Measurements from ENCODE around the gene HGFAC. TPM values are rescaled to one million over a fixed set of nuclear protein-coding genes. Genes with fewer than 3 reads are reported as not detected.

HGFAC gene
- total and polyA plus RNA-seq, 10 of the 15 experiments (the other 5 are each of a cell fraction or from before 2014, with no cell fraction given): 0.38 TPM; not detected in 9

DNA sequence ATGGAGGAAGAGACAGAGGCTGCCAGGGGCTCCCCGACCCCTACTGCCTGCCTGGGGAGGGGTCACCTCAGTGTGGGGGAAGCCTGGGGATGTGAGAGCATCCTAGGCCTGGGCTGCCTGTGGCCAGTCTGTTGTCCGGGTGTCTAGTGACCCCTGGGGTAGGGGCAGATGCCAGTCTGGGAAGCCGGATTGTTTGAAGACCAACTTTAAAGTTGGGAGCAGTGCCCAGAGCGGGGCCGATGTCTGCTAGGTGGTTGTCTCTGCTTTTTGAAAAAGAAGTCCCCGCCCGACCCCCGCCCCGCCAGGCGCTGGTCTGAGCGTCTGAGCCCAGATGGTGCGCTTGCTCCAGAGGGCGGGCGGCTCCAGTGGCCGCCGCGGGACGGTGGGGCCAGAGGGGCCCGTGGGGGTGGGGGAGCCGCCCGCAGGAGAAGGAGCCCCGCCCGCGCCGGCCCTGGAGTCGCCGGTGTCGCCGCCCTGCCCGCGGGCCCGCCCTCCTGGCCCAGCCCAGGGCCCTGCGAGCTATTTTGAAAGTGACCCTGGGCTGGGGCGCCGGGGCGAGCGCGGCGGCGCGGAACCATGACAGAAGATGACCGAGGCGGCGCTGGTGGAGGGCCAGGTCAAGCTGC, 21.1 kb downstream of the HGFAC start, which contains the start of gene DOK7:
DOK7 (plus strand) TSS at position 517 of the 626 bp plus-strand sequence; CDS start at position 587, 70 bp downstream.
- no peak within 1 kb of the TSS for H2AFZ ChIP-seq (ENCODE audit: control insufficient read depth, low read depth, low read length)
- ChIA-PET CTCF (no interaction called here), POLR2A (no interaction called here), RAD21 (ENCODE audit: unreplicated experiment) (no interaction called here), SMC1A (ENCODE audit: uncharacterized antibody, unreplicated experiment) (no interaction called here)
- H3K9ac ChIP-seq (ENCODE audit: control insufficient read depth, insufficient read depth, low read length): no peak within 1 kb of the TSS
- H3K79me2 ChIP-seq (ENCODE audit: control insufficient read depth, insufficient read depth, low read length): no peaks in the 10 kb centered on the region
- no TSS peak for BruUV-seq (replicated peaks)
- H3K27me3 ChIP-seq (replicated peaks in 1 of 2; ENCODE audit: control insufficient read depth in 2 of 2, insufficient read depth in 2 of 2, low read length in 1 of 2): peaks cover 0 to 5% of the 10 kb centered on the region in 2 experiments; a peak in 2 of 4 replicates
- in situ Hi-C loops (cut with MboI) (no loop called here), intact Hi-C loops (cut with micrococcal nuclease; ENCODE audit: unreplicated experiment) (no loop called here)
- FAIRE-seq (no peak), DNase-seq (ENCODE audit: low read depth, low spot score) (no peak), ATAC-seq (peak; percentile 56)
- H3K36me3 ChIP-seq (ENCODE audit: control insufficient read depth in 2 of 2, insufficient read depth in 2 of 2, low read length in 1 of 2): no peaks in the 10 kb centered on the region
- H4K20me1 ChIP-seq (ENCODE audit: control insufficient read depth, insufficient read depth): no peaks in the 10 kb centered on the region
- no peak within 1 kb of the TSS for H3K4me2 ChIP-seq (ENCODE audit: control insufficient read depth, insufficient read depth)
- WGBS (ENCODE audit: insufficient coverage, insufficient replicate concordance, low lambda C conversion rate, missing lambda C conversion rate): 47% methylated on average over 10 of the region's 44 CpGs
- no peaks in the 10 kb centered on the region for H3K4me1 ChIP-seq (ENCODE audit: control insufficient read depth, insufficient read depth, low read length)
- H3K9me3 ChIP-seq (replicated peaks; ENCODE audit: control insufficient read depth, insufficient read depth, low read length): no peaks in the 10 kb centered on the region
- H3K4me3 ChIP-seq: no peak within 1 kb of the TSS
- no peak within 1 kb of the TSS for H3K27ac ChIP-seq (ENCODE audit: control insufficient read depth, insufficient read depth)
- TF ChIP-seq STAT3 (IDR thresholded peaks at IDR 0.05; ENCODE audit: low read depth, low read length) (no peak), BHLHE40 (IDR thresholded peaks at IDR 0.05; ENCODE audit: borderline replicate concordance in 1 of 2, low read depth in 2 of 2, low read length in 1 of 2) (no peak)

DNA sequence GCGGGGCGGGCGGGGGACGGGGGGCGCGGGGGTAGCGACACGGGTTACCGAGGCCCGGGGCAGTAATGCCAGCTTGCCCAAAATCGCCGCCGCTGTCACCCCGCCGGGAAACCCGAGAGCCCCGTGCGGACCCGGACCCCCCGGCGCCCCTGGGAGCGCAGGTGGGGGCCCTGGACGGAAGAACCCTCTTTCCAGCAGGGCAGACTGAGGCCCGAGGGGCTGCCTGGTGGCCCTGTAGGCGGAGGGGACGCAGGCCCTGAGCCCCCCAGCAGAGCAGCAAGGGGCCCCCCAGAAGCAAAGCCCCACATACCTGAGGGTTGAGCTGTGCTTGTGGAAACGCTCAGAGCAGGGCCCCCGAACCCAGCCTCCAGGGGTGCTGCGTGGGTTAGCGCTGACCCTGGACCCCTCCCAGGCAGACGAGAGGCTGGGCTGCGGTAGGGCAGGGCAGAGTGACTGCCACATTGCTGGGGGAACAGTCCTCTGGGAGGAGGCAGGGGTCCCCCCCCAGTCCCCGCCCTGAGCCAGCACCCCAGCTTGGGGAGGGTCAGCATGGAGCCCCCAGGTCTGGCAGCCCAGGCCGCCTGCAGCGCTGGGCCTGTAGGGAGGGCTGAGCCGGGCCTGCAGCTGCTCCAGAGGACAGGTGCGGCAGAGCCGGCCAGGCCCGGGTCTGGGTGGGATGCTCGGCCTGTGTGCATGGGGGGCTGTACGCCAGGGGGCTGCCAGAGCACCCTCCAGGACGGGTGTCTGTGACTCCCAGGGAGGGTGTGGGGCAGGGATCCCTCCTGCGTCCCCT, 22.0 kb downstream of the HGFAC start:
- FAIRE-seq: no peak
- no peaks in the 10 kb centered on the region for H4K20me1 ChIP-seq (ENCODE audit: control insufficient read depth, insufficient read depth)
- no peaks in the 10 kb centered on the region for H3K79me2 ChIP-seq (ENCODE audit: control insufficient read depth, insufficient read depth, low read length)
- CTCF ChIA-PET: no interaction called here
- in situ Hi-C loops (cut with MboI): no loop called here
- no peak overlapping the region for H3K4me3 ChIP-seq
- no peak overlapping the region for H3K4me2 ChIP-seq (ENCODE audit: control insufficient read depth, insufficient read depth)
- no peak for ATAC-seq
- no TSS peak for BruUV-seq (replicated peaks)
- H2AFZ ChIP-seq (ENCODE audit: control insufficient read depth, low read depth, low read length): no peak overlapping the region
- H3K9me3 ChIP-seq (replicated peaks; ENCODE audit: control insufficient read depth, insufficient read depth, low read length): no peaks in the 10 kb centered on the region; the same call in 2 of the 3 replicates
- no peak for DNase-seq (ENCODE audit: low read depth, low spot score)
- SMC1A ChIA-PET (ENCODE audit: uncharacterized antibody, unreplicated experiment): no interaction called here
- RAD21 ChIA-PET (ENCODE audit: unreplicated experiment): no interaction called here
- 34% methylated on average over 31 of the region's 43 CpGs for WGBS (ENCODE audit: insufficient coverage, insufficient replicate concordance, low lambda C conversion rate, missing lambda C conversion rate)
- H3K4me1 ChIP-seq (ENCODE audit: control insufficient read depth, insufficient read depth, low read length): no peaks in the 10 kb centered on the region
- intact Hi-C loops (cut with micrococcal nuclease; ENCODE audit: unreplicated experiment): no loop called here
- POLR2A ChIA-PET: no interaction called here
- H3K27ac ChIP-seq (ENCODE audit: control insufficient read depth, insufficient read depth): no peak overlapping the region
- no peaks in the 10 kb centered on the region for H3K36me3 ChIP-seq (ENCODE audit: control insufficient read depth in 2 of 2, insufficient read depth in 2 of 2, low read length in 1 of 2)
- H3K27me3 ChIP-seq (replicated peaks in 1 of 2; ENCODE audit: control insufficient read depth in 2 of 2, insufficient read depth in 2 of 2, low read length in 1 of 2): peaks cover 0 to 5% of the 10 kb centered on the region in 2 experiments; a peak in 2 of 4 replicates
- no peak overlapping the region for H3K9ac ChIP-seq (ENCODE audit: control insufficient read depth, insufficient read depth, low read length)
- no peak for TF ChIP-seq TCF7 (IDR thresholded peaks at IDR 0.05; ENCODE audit: borderline replicate concordance)
- TF ChIP-seq, protein P1, sequence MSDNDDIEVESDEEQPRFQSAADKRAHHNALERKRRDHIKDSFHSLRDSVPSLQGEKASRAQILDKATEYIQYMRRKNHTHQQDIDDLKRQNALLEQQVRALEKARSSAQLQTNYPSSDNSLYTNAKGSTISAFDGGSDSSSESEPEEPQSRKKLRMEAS (IDR thresholded peaks at IDR 0.05; ENCODE audit: low read depth, low read length): no peak
- TF ChIP-seq IKZF1 (conservative IDR thresholded peaks at IDR 0.05): no peak
- no peak for TF ChIP-seq NR2C1 (IDR thresholded peaks at IDR 0.05)
- TF ChIP-seq YBX1 (IDR thresholded peaks at IDR 0.05): no peak
- TF ChIP-seq KDM1A (IDR thresholded peaks at IDR 0.05; ENCODE audit: borderline replicate concordance): no peak
- TF ChIP-seq NFIC (IDR thresholded peaks at IDR 0.05; ENCODE audit: low read depth, low read length): no peak
- TF ChIP-seq EED (IDR thresholded peaks at IDR 0.05; ENCODE audit: low read depth): no peak
- TF ChIP-seq, protein P2, sequence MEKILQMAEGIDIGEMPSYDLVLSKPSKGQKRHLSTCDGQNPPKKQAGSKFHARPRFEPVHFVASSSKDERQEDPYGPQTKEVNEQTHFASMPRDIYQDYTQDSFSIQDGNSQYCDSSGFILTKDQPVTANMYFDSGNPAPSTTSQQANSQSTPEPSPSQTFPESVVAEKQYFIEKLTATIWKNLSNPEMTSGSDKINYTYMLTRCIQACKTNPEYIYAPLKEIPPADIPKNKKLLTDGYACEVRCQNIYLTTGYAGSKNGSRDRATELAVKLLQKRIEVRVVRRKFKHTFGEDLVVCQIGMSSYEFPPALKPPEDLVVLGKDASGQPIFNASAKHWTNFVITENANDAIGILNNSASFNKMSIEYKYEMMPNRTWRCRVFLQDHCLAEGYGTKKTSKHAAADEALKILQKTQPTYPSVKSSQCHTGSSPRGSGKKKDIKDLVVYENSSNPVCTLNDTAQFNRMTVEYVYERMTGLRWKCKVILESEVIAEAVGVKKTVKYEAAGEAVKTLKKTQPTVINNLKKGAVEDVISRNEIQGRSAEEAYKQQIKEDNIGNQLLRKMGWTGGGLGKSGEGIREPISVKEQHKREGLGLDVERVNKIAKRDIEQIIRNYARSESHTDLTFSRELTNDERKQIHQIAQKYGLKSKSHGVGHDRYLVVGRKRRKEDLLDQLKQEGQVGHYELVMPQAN (conservative IDR thresholded peaks at IDR 0.05): no peak
- TF ChIP-seq, protein P3, sequence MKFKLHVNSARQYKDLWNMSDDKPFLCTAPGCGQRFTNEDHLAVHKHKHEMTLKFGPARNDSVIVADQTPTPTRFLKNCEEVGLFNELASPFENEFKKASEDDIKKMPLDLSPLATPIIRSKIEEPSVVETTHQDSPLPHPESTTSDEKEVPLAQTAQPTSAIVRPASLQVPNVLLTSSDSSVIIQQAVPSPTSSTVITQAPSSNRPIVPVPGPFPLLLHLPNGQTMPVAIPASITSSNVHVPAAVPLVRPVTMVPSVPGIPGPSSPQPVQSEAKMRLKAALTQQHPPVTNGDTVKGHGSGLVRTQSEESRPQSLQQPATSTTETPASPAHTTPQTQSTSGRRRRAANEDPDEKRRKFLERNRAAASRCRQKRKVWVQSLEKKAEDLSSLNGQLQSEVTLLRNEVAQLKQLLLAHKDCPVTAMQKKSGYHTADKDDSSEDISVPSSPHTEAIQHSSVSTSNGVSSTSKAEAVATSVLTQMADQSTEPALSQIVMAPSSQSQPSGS (IDR thresholded peaks at IDR 0.05; ENCODE audit: low read length): no peak

All from GM12878 (cell line).